GM21723 (cell line): ENCODE data around the gene CTAG2.
"Not testable (repeated sequence)": the region's sequence is repeated elsewhere in the genome, so short reads cannot be mapped to it uniquely, and the experiment has no call there.

Experiments used
- ATAC-seq: cut with Tn5 transposase; IDR thresholded peaks from one replicate; pipeline ENCODE4 v1.9.1; 2021; ENCODE audit warnings: mild to moderate bottlenecking, moderate library complexity; ENCODE audit not compliant: unreplicated experiment

The CTAG2 gene

DNA sequence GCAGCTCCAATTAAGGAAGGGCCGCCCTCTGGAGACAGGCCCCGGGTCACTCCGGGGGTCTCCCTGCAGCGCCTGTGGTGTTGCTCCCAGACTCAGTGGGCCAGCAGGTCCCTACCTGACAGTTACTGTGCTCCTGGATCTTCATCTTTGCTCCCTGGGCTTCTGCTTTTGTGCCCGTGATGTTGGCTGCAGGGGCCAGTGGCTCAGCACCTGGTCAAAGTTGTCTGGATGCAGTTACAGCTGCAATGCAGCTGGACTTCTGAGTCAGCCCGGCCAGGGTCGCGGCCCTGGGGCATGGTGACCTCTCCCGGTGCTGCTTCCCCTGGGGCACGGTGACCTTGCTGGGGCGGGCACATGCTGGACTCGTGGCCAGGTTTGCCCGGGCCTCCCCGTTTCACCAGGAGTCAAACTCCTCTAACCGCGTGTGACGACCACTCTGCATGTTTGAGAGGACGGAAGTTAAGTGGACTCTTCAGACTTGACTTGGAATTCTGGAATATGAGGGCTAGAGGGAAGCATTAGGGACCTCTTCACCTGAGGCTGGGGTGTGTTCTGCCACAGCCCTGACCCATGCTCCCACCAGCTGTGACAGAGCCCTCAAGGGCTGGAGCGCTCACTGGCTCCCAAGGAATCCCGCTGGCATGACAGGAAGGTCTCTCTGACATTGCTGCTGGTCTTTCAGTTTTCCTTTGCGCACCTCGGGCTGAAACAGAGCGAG lies 3.7 kb downstream of the CTAG2 start:
- no peak for ATAC-seq

- ATAC-seq: no peak
Measured at GRCh38 chrX:154648931-154649330, 4.4 kb downstream of the CTAG2 start.

DNA sequence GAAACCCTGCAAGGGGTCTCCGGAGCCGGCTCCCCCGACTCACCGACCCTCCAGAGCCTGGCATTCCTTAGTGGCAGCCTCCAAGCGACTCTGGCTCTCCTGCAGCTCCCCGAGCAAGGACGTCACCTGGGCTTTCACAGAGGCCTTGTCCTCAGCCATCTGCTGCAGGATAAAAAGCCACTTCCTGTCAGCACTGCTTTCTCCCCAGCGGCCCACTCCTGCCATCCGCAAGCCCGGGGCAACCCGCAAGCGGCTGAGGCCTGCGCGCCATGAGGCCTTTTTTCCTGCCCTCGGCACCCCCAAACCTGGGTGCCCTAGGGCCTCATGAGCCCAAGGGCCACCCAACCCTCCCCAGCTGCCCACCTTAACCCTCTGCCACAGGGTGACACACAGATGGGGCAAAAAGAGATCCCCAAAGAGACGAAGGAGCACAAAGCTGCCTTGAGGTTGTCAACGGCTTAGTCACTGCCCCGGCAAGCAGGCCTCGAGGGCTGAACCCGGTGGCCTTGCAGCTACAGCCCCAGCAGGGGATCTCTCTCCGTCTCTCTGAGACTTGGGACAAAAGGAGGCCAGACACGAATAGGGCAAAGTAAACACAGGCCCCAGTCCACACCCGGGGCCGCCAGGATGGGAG lies 7.5 kb downstream of the CTAG2 start:
- ATAC-seq: not testable (repeated sequence)

DNA sequence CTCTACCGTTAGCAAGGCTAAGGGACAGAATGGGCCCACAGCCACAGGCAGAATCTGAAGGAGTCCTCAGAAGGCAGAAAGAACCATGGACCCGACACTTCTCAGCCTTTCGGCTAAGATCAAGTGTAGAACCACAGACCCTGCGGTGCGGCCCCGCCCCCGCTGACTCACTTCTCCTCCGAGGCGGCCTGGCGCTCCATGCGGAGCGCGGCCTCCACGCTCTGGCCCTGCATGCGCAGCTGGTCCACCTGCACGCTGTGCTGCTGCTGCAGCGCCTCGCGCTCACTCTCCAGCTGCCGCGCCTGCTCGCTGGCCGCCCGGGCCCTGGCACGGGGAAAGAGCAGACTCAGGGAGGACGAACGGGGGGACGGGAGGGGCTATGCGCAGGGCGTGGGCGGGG lies 9.7 kb downstream of the CTAG2 start:
- not testable (repeated sequence) for ATAC-seq

GRCh38 chrX:154641740-154642139 lies 11.6 kb downstream of the CTAG2 start:
- not testable (repeated sequence) for ATAC-seq

- ATAC-seq: not testable (repeated sequence)
Measured at GRCh38 chrX:154633661-154634060, 19.7 kb downstream of the CTAG2 start.

- ATAC-seq: not testable (repeated sequence)
Measured at GRCh38 chrX:154630949-154631348, 22.4 kb downstream of the CTAG2 start.

- not testable (repeated sequence) for ATAC-seq
Measured at GRCh38 chrX:154628960-154629359, 24.4 kb downstream of the CTAG2 start.

GRCh38 chrX:154620767-154621414 lies 32.5 kb downstream of the CTAG2 start:
- not testable (repeated sequence) for ATAC-seq

GRCh38 chrX:154619182-154619581 lies 34.2 kb downstream of the CTAG2 start, which contains the start of gene CTAG1B:
CTAG1B (minus strand) TSS chrX:154619282; CDS start chrX:154619218, 64 bp downstream.
- not testable (repeated sequence) for ATAC-seq

DNA sequence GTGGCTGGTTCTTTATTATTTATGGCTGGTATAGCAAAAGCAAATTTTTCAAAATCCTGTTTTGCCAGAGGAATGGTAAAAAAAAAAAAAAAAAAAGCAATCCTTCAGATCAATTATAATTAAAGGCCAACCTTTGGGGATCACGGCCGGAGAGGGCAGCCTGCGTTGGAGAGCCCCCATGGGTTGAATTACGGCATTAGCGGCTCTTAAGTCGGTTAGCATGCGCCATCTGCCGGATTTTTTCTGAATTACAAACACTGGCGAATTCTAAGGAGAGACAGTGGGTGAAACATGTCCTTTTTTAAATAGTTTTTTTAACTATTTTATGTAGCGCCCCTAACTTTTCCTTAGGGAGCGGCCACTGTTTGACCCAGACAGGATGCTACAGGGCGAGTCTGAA lies 39.8 kb downstream of the CTAG2 start:
- not testable (repeated sequence) for ATAC-seq

DNA sequence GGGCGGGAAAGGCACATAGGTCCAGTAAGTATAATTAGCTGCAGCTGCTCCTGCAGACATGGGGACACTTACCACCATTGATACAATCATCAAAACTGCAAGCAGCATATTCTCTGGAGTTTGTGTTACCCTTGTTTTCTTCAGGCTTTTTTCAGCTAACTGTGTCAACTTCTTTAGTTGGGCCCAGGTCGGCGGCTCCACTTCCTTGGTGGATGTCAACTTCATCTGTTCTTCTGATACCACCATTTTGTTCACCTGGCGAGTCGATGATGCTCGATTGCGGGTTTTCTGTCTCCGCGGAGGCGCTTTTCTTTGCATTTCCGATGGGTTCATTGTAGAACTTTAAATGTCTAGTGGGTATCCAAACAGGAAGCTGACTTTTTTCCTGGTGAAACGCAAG lies 42.2 kb downstream of the CTAG2 start:
- ATAC-seq: not testable (repeated sequence)

- ATAC-seq: not testable (repeated sequence)
Measured at GRCh38 chrX:154608823-154609222, 44.6 kb downstream of the CTAG2 start.

DNA sequence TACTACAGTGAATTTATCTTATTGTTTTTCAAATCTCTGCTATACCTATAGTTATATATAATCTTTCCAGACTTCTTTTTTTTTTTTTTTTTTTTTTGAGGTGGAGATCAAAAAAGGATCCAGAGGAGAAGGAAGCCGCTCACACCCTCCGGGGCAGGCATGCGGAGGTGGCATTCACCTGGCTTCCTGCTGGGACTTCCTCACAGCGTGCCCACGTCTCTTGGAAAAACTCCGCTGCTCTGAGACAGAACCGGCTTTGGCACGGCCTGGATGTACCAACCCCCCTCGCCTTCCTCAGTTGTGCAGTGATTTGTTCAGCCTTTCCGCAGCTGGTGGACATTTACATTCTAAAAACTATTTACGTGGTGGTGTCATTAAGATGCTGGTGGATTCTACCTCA lies 45.4 kb downstream of the CTAG2 start:
- not testable (repeated sequence) for ATAC-seq

- no peak for ATAC-seq
Measured at GRCh38 chrX:154607370-154607769, 46.0 kb downstream of the CTAG2 start.

DNA sequence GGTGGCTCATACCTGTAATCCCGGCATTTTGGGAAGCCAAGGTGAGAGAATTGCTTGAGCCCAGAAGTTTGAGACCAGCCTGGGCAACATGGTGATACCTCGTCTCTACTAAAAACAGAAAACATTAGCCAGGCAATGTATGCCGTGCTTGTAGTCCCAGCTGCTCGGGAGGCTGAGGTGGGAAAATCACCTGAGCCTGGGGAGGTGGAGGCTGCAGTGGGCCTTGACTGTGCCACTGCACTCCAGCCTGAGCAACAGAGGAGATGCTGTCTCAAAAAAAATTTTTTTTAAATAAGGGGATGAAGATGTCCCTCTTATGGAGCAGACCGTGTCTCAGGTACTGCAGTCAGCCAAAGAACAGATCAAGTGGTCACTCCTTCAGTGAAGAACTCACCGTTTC lies 47.8 kb downstream of the CTAG2 start:
- ATAC-seq: no peak

DNA sequence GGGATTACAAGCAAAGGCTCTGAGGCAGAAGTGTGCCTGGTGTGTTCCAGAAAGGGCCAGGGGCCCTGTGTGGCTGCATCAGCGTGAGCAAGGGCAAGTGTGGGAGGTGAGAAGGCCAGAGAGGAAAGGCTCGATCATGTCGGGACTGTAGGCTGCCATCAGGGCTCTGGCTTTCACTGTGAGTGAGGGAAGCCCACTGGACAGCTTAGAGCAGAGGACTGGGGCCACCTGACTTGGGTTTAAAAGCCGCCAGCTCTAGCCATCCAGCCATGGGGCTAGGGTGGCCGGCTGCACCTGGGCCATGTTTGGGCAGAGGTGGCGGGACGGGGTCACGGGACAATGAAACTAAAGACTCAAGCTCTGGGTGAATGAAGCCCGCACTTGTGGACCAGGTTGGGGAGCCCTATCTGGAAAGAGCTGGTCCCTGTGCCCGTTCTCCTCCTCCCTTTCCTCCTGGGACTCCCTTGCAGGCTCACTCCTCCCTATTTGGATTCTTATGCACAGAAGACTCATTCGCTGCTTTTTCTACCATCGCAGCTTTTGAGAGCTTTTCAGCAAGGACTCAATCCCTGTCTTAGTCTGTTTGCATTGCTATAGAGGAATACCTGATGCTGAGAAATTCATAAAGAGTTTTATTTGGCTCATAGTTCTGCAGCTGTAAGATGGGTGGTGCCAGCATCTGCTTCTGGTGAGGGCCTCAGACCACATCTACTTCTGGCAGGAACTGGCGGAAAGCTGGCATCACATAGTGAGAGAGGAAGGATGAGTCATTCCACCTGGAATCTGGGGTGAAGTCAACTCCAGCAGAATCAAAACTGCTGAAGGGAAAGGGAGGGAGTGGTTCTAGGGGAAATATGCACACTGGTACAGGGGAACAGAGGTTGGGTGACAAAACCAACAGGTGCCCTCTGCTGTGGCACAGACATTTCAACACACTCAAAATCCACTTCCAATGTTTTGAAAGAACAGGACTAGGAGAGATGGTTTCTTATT lies 49.6 kb downstream of the CTAG2 start:
- no peak for ATAC-seq

- no peak for ATAC-seq
Measured at GRCh38 chrX:154602766-154603437, 50.5 kb downstream of the CTAG2 start.

DNA sequence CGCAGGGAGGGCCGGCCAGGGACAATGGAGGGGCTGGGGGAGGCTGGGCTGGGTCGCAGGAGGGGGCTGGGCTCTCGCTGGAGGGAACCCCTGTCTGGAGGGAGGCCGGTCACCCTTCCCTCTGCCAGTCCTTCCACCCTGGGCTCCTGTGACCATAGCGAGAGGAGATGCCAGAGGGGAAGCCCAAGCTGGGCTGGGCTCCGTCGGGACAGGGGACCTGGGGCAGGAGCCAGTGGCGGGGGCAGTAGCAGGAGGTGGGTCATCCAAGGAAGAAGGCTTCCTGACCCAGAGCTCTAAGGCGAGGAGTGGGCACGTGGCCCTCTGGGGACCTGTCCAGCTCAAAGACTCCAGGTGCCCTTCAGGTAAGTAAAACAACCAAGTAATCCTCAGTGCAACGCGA lies 51.2 kb downstream of the CTAG2 start:
- no peak for ATAC-seq
